Measurements from ENCODE around the gene ALMS1.
"Not testable (repeated sequence)": the region's sequence is repeated elsewhere in the genome, so short reads cannot be mapped to it uniquely, and the experiment has no call there.

Gene ALMS1

DNA sequence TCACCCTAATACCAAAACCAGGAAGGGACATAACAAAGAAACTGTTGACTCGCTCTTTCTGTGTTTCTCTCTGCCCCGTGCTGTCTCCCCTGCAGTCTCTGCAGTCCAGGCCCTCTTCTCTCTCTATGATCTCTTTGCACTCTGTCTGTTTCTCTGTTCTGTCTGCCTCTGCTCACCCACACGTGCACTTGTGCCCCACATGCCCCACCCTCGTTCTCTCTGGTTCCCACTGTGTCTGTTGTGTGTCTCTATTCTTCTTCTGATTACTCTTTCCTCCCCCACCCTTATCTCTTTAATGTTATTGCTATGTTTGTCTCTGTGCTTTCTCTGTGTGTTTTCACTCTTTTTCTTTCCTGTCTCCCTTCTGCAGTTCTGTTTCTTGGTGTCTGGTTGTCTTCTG is 202.5 kb downstream of the ALMS1 start:
- no peak overlapping the region for H3K4me3 ChIP-seq (ENCODE audit: low read depth, low read length)
- no peak for DNase-seq (ENCODE audit: low read depth)
- TF ChIP-seq, protein P1, sequence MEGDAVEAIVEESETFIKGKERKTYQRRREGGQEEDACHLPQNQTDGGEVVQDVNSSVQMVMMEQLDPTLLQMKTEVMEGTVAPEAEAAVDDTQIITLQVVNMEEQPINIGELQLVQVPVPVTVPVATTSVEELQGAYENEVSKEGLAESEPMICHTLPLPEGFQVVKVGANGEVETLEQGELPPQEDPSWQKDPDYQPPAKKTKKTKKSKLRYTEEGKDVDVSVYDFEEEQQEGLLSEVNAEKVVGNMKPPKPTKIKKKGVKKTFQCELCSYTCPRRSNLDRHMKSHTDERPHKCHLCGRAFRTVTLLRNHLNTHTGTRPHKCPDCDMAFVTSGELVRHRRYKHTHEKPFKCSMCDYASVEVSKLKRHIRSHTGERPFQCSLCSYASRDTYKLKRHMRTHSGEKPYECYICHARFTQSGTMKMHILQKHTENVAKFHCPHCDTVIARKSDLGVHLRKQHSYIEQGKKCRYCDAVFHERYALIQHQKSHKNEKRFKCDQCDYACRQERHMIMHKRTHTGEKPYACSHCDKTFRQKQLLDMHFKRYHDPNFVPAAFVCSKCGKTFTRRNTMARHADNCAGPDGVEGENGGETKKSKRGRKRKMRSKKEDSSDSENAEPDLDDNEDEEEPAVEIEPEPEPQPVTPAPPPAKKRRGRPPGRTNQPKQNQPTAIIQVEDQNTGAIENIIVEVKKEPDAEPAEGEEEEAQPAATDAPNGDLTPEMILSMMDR (IDR thresholded peaks at IDR 0.05; ENCODE audit: low read depth, low read length, missing control alignments) = no peak

DNA sequence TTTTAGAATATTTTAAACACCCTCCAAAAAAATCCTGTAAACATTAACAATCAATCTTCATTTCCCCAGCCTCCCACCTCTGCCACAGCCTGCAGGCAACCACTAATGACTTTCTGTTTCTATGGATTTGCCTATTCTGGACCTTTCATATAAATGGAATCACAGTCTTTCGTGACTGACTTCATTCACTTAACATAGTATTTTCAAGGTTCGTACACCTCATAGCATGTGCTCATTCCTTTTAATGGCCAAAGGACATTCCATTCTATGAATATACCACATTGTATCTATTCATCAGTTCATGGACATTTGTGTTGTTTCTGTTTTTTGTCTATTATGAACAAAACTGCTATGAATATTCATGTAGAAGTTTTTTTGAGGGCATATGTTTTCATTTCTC is 208.0 kb downstream of the ALMS1 start:
- no peak overlapping the region for H3K4me3 ChIP-seq (ENCODE audit: low read depth, low read length)
- TF ChIP-seq, protein P1 (IDR thresholded peaks at IDR 0.05; ENCODE audit: low read depth, low read length, missing control alignments) = no peak
- no peak for DNase-seq (ENCODE audit: low read depth)

DNA sequence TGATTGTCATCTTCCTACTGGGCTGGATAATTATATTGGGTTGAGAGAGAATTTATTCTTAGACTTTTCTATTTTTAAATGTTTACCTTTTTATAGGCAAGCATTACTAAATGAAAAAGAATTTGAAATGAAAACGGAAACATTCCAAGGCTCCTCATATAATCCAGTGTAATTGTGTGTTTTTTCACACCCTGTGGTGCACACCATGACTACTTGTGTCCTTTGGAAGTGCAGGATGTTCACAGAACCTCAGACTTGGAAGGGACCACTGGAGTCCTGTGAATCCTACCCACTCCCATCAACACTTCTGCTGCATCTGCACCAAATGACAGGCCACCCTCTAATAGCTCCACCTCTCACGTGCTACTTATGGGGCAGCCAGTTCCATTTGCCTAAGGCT is 208.6 kb downstream of the ALMS1 start:
- DNase-seq (ENCODE audit: low read depth) = no peak
- TF ChIP-seq, protein P1 (IDR thresholded peaks at IDR 0.05; ENCODE audit: low read depth, low read length, missing control alignments) = no peak
- no peak overlapping the region for H3K4me3 ChIP-seq (ENCODE audit: low read depth, low read length)

DNA sequence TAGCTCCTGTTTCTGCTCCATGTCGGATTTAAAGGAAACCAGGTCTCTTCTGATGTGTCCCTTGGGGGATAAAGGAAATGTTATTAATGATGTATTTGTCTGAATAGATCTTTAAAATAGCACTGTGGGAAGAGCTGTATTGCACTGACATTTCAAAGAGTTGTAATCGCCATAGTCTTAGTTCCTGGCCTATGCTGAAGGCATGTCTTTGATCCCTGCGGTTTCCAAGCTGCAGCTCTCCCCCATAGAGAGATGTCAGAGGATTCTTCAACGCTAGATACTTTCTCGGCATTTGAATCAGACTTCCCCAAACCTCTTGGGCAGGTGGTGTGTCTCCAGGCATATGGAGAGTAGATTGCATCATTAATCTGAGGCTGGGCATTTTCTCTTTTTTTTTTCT is 216.1 kb downstream of the ALMS1 start:
- no peak for DNase-seq (ENCODE audit: low read depth)
- TF ChIP-seq, protein P1 (IDR thresholded peaks at IDR 0.05; ENCODE audit: low read depth, low read length, missing control alignments) = no peak
- no peak overlapping the region for H3K4me3 ChIP-seq (ENCODE audit: low read depth, low read length)

DNA sequence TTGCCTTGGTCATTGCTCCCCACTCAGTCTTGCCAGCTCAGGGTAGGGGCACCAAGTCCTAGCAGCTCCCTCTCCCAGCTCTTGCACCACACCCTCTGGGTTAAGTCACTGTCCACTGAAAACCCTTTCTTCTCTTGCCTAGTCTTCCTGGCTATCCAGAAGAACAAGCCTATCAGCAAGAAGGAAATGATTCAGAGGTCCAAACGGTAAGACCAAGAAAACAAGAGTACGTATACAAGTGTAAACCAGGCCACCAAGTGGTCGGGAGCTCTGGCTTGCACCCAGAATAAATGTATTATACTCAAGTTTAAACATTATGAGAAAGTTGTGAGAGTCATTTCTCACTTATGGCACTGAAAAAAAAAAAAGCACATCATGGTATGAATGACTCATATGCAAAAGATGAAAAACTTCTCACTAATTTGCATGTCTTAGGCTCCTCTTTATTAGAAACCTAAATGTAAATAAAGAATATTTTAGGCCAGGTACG is 217.5 kb downstream of the ALMS1 start:
- peak; percentile 2 for DNase-seq (ENCODE audit: low read depth)
- H3K4me3 ChIP-seq (ENCODE audit: low read depth, low read length) = not testable (repeated sequence)

DNA sequence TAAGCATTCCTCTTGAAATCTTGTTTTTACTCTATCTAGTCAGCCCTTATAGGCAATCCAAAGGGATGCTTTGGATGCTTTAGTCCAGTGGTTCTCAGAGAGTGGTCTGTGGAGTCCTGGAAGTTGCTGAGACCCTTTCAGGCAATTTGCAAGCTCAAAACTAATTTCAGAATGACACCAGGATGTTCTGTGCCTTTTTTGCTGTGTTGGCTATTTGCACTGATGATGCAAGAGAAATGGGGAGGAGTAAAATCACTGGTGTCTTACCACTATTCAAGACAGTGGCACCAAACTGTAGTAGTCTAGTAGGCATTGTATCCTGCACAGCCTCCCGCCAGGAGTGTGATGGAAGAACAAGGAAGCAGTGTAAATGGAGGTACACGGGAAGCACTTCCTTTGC is 219.0 kb downstream of the ALMS1 start:
- not testable (repeated sequence) for H3K4me3 ChIP-seq (ENCODE audit: low read depth, low read length); DNase-seq (ENCODE audit: low read depth)

DNA sequence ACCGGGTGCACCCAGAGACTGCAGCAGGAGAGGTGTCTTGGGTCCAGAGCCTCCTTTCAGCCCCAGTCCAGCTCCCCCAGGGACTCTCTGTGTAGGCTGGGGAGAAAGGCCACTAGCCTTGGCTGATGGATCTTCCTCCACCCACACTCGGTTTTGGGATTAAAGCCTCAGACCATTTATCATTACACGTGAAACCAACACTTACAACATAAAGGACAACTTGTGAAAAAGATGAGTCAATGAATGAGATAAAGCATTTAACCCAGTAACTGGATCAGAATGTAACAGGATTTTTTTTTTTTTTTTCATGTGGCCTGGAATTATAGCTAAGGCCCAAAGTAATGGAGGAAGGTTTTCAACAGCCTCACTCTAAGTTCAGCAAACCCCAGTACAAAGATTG is 224.5 kb downstream of the ALMS1 start:
- DNase-seq (ENCODE audit: low read depth) = no peak

DNA sequence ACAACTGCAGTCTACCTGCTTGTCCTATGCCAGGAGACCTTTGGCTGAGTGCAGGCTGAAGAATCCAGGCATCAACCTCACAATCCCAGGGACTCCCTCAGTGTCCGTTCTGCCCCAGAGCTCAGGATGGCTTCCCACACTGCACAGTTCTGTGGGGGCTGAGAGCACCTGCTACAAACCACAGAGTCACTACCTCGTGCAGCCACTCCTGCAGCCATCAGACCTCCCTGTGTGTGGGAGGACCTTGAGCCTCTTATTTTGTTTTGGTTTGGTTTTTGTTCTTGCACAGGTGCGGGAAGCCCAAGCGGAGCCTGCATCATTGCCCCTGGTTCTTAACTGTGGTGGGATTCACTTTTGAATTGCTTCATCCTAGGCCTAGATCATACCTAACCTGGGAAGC is 225.6 kb downstream of the ALMS1 start:
- no peak overlapping the region for H3K4me3 ChIP-seq (ENCODE audit: low read depth, low read length)

More for the DNA sequence above, 224.5 kb downstream of the ALMS1 start:
- no peak overlapping the region for H3K4me3 ChIP-seq (ENCODE audit: low read depth, low read length)
- TF ChIP-seq, protein P1 (IDR thresholded peaks at IDR 0.05; ENCODE audit: low read depth, low read length, missing control alignments) = no peak

More for the DNA sequence above, 225.6 kb downstream of the ALMS1 start:
- TF ChIP-seq, protein P1 (IDR thresholded peaks at IDR 0.05; ENCODE audit: low read depth, low read length, missing control alignments) = no peak
- no peak for DNase-seq (ENCODE audit: low read depth)
